Measurements from ENCODE around the gene ADARB2.
"Not testable (repeated sequence)": the region's sequence is repeated elsewhere in the genome, so short reads cannot be mapped to it uniquely, and the experiment has no call there.

The ADARB2 gene

DNA sequence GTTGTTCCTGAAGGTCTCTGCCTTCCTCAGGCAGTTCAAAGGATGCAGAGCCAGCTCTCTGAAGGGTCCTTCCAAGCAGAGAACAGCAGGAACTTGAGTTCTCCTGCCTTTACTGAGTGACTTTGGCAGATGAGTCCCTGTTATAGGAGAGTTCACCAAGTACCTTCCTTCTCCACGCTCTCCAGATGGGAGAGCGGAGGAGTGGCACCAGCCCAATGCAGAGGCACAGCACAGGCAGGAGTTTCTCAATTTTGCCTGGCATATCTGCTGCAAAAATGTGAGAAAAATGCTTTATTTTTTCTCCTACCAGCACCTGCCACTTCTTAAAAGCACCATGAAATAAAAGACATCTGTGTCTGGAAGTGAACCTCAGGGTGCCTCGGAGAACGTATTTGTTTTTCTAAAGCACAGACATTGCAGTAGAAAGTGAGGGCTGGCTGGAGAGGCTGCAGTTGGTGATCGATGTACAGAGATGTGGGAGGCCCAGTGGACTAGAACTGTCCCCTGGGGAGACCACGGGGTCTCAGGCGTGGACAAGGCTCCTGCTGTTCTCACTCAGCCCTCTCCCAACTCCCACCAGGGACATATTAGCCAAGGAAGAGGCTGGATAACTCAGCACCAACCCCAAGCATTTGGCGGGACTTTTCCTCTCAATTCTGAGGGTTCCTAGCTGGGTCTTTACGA is 506.6 kb downstream of the ADARB2 start:
- no peak for DNase-seq (ENCODE audit: low read depth)

DNA sequence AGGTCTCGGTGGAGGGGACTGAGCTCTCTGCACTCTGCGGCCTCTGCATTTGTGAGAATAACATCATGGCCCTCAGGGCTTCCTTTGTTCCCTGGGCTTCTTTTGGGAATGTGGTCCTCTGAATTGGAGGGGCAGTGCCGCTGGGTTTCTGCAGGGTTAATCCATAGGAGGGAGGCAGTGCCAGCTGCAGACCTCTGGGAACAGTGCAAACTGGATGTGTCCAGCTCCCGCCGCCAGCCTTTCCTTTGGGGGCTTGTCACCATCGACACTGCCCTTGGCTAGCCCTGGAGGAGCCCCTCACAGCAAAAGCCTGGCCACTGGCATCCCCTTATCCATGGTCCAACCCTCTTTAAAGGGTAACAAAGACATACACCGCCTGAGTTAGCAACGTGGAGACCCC is 507.2 kb downstream of the ADARB2 start:
- no peak for DNase-seq (ENCODE audit: low read depth)

DNA sequence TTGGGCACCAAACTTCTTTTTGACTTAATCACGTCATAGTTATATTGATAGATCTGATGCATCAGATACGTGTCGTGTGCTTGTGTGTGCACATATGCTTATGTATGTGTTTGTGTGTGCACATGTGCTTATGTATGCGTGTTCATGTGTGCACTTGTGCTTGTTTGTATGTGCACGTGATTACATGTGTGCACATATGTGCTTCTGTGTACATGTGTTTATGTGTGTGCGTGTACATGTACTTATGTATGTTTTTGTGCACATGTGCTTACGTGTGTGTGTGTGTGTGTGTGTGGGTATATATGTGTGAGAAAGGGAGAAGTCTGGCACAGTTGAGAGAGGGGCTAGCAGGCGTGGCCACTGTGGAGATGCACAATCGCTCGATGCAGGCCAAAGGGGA is 507.8 kb downstream of the ADARB2 start:
- no peak for DNase-seq (ENCODE audit: low read depth)

GRCh38 chr10:1229116-1229515 is 508.2 kb downstream of the ADARB2 start:
- no peak for DNase-seq (ENCODE audit: low read depth)

GRCh38 chr10:1228467-1228975 is 508.8 kb downstream of the ADARB2 start:
- no peak for DNase-seq (ENCODE audit: low read depth)

GRCh38 chr10:1227510-1228402 is 509.6 kb downstream of the ADARB2 start:
- no peak for DNase-seq (ENCODE audit: low read depth)

DNA sequence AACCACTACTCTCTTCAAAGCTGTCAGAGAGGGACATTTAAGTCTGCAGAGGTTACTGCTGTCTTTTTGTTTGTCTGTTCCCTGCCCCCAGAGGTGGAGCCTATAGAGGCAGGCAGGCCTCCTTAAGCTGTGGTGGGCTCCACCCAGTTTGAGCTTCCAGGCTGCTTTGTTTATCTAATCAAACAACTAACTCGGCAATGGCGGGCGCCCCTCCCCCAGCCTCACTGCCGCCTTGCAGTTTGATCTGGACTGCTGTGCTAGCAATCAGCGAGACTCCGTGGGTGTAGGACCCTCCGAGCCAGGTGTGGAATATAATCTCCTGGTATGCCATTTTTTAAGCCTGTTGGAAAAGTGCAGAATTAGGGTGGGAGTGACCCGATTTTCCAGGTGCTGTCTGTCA is 510.4 kb downstream of the ADARB2 start:
- not testable (repeated sequence) for DNase-seq (ENCODE audit: low read depth)

DNA sequence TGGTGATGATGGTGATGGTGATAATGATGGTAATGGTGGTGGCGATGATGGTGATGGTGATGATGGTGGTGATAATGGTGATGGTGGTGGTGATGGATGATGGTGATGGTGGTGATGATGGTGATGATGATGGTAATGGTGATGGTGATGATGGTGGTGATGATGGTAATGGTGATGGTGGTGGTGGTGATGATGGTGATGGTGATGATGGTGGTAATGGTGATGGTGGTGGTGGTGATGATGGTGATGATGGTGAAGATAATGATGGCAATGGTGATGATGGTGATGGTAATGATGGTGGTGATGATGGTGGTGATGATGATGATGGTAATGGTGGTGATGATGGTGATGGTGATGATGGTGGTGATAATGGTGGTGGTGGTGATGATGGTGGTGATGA is 517.5 kb downstream of the ADARB2 start:
- DNase-seq (ENCODE audit: low read depth) = not testable (repeated sequence)

- no peak for DNase-seq (ENCODE audit: low read depth)
These were observed 519.7 kb downstream of the ADARB2 start for GRCh38 chr10:1217661-1218060.

GRCh38 chr10:1217237-1217587 is 520.1 kb downstream of the ADARB2 start:
- DNase-seq (ENCODE audit: low read depth) = no peak

DNA sequence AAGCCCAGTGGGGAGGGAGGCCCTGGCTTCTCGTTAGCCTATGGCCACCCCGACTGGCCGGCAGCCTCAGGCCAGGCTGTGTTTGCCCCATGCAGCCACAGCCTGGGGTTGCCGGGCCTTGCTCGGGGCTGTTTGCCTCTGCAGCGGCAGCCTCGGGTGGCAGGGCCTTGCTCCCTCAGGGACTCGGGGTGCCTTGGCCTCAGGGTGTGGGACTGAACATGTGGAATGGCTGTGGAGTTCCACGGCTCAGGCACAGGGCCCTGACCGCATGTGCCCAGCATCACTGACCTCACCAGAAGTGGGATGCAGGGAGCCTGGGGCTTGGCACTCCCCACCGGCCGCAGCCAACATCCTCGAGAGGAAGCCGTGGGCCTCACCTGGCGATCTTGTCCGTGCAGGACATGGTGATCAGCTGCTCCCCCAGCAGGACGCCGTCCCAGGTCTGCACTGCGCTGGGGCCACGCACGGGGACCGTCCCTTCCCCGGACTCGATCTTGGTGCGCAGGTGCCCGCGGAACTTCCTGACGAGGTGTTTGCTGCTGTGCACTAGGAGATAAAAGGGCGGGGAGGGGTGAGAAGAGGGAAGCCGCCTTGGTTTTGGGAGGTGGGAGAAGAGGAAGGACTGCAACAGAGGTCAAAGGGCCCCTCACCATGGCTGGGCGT is 520.6 kb downstream of the ADARB2 start:
- DNase-seq (ENCODE audit: low read depth) = no peak

GRCh38 chr10:1215862-1216573 is 521.3 kb downstream of the ADARB2 start:
- DNase-seq (ENCODE audit: low read depth) = no peak

DNA sequence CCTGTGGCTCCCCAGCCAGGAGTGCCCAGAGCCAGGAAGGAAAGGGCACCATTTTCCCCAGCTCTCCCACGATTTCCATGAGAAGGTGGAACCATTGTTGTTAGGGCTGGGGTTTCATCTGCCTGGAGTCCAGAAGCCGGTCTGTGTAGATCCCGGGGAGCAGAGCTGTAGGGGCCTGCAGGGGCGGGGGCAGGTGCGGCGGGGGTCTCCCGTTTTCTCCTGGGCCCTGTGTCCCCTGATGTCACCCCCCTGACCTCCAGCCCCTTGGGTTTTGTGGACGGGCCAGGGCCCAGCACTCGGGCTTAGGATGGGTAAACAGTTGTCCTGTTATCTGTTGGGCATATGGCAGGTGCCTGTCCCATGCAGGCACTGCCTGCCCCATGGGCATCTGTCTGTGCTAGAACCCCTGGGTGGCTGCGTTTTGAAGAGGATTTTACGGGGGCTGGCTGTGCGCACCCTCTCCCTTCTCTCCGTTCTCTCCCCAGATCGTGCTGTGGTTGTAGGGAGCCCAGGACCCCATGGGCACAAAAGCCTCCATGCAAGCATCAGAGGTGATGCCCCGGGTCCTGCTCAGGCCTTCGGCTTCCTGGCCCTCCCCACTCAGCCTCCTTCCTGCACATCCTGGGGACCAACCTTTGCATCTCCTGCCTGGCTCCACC is 522.3 kb downstream of the ADARB2 start:
- no peak for DNase-seq (ENCODE audit: low read depth)

- no peak for DNase-seq (ENCODE audit: low read depth)
These were observed 523.2 kb downstream of the ADARB2 start for GRCh38 chr10:1214071-1214675.

- DNase-seq (ENCODE audit: low read depth) = no peak
These were observed 523.9 kb downstream of the ADARB2 start for GRCh38 chr10:1213252-1214070.

GRCh38 chr10:1212571-1213141 is 524.7 kb downstream of the ADARB2 start:
- no peak for DNase-seq (ENCODE audit: low read depth)

DNA sequence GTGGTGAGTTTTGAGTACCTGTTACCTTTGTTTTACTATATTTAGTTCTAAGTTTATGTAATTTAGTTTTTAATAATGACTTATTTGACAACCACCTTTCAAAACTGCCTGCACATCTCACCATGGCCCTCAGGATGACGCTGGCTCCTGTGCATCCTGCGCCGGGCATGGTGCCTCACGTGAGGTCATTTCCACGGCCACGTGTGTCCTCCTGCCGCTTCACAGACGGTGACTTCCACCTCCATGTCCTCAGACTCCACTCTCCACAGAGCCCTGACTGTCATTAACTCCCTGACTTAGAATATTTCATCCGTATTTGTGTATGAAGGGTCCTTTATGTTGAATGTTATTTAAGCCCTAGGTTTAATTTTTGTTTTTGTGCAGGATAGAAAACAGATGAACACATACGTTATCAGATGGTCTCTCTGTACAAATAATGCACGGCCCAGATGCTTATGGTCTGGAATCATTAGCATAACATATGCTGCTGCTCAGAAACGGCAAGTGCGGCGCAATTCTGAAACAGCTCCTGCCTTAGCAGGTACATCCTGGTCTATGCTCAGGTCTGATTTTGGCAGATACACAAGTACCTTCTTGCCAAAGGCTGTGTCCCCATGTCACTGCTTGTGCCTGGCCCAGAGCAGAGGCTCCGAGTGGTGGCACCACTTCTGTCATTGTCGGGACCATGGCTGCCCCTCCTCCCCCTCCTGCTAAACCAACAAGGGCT is 525.3 kb downstream of the ADARB2 start:
- no peak for DNase-seq (ENCODE audit: low read depth)

DNA sequence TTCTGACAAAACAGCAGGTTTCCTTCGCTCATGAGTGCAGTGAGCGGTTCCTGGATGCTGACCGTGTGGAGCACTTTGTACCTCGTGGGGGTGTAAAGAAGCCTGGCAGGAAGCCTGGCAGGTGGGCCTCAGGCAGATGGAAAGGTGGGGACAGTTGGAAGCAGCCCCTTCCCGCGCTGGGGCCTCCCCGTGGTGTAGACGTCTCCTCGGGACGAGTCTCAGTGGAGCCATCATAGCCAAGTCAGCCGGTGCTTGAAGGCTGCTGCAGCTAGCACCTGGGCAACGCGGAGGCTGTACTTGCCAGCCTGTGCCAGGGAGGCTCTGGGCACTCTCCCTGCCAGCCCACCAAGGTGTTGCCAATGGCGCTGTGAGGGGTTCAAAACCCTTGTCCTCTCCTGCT is 526.7 kb downstream of the ADARB2 start:
- no peak for DNase-seq (ENCODE audit: low read depth)

DNA sequence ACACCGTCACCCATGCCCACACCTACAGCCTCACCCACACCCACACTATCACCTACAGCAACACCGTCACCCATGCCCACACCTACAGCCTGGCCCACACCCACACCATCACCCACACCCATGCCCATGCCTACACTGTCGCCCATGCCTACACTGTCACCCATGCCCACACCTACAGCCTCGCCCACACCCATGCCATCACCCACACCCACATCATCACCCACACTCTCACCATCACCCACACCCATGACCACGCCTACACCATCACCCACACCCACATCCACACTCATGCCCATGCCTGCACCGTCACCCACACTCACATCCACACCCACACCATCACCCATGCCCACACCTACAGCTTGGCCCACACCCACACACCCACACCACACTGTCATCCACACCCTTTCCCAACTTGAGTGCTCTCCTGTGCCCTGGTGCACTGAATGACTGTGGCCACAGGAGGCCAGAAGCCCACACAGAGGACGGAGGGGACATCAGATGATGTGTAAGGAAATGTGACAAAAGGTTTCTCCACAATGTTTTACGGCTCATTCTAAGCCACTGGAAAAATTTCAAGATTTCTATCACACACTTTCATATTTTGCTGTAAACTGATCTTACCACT is 527.9 kb downstream of the ADARB2 start:
- DNase-seq (ENCODE audit: low read depth) = no peak

All from T follicular helper cell (primary cell).